ENCODE measurements around the gene TESK1. TPM values are rescaled to one million over a fixed set of nuclear protein-coding genes. Genes with fewer than 3 reads are reported as not detected.
A peak's percentile ranks its signal among the peaks of the same experiment; 100 is the strongest.

The TESK1 gene
- total RNA-seq, 1 donor from 2014 or later: 30.9 TPM

DNA sequence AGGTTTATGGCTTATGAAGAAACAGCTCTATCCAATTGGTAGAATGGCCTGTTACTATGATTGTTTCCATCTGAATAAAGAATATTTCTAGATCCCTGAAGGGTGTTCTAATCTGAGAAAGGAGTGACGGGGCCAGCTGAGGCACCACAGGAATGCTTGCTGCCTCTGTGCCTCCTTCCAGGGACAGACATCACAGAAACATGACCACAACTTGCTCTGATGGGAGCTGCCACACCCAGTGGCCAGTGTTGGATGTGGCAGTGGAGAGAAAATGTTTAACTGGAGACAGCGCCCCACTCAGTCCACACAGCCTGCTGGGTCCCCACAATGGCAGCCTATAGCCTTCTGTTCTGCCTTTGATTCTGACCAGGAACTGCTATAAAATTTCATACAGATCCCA, 38.6 kb upstream of the TESK1 start:
- H3K9me3 Mint-ChIP-seq (ENCODE audit: unreplicated experiment): peaks cover 3% of the 10 kb centered on the region
- H3K79me2 ChIP-seq (ENCODE audit: insufficient read depth, low read length): no peaks in the 10 kb centered on the region
- TF ChIP-seq EZH2 (IDR thresholded peaks at IDR 0.05; ENCODE audit: insufficient read depth, low read length): no peak
- TF ChIP-seq CTCF (IDR thresholded peaks at IDR 0.05; ENCODE audit: insufficient read depth, low read depth, low read length): no peak
- no peak overlapping the region for H3K4me3 Mint-ChIP-seq (ENCODE audit: unreplicated experiment)
- no peak overlapping the region for H3K9ac ChIP-seq (ENCODE audit: low read length)
- H3K4me3 ChIP-seq (ENCODE audit: insufficient read depth, low read depth, low read length): no peak overlapping the region
- H4K20me1 ChIP-seq (ENCODE audit: insufficient read depth, low read length): no peaks in the 10 kb centered on the region
- no peaks in the 10 kb centered on the region for H3K9me3 ChIP-seq (ENCODE audit: insufficient read depth, low read depth, low read length)
- H3K4me1 ChIP-seq (ENCODE audit: insufficient read depth, low read length): peaks cover 4% of the 10 kb centered on the region
- H3K4me2 ChIP-seq (ENCODE audit: low read length): no peak overlapping the region
- H3K36me3 Mint-ChIP-seq (ENCODE audit: low read depth, unreplicated experiment): peaks cover 15% of the 10 kb centered on the region
- H3K27ac Mint-ChIP-seq (ENCODE audit: unreplicated experiment): peak overlapping the region; percentile 6
- FAIRE-seq: no peak
- DNase-seq (ENCODE audit: low read depth): peak; percentile 34
- H3K36me3 ChIP-seq (ENCODE audit: insufficient read depth, low read length): peaks cover 4% of the 10 kb centered on the region
- H3K27me3 ChIP-seq (ENCODE audit: insufficient read depth, low read length): no peaks in the 10 kb centered on the region
- no peak overlapping the region for H3K27ac ChIP-seq (ENCODE audit: low read depth, low read length)
- H2AFZ ChIP-seq (ENCODE audit: low read depth, low read length): no peak overlapping the region
- H3K27me3 Mint-ChIP-seq (ENCODE audit: low read depth, unreplicated experiment): no peaks in the 10 kb centered on the region
- H3K4me1 Mint-ChIP-seq (ENCODE audit: low read depth, unreplicated experiment): peaks cover 12% of the 10 kb centered on the region

DNA sequence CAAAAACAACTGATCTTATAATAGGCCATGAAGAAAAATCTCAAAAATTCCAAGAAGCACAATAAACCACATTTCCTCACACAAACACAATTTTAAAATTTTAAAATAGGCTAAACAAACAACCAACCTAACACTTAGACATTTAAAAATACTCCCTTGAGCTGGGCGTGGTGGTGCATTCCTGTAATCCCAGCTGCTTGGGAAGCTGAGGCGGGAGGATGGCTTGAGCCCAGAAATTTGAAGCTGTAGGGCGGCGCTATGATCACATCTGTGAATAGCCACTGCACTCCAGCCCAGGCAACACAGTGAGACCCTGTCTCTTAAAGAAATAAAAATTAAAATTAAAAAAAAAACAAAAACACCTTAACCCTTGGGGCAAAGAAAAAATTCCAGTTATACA, 36.9 kb upstream of the TESK1 start:
- peaks cover 12% of the 10 kb centered on the region for H3K4me1 Mint-ChIP-seq (ENCODE audit: low read depth, unreplicated experiment)
- no peak overlapping the region for H2AFZ ChIP-seq (ENCODE audit: low read depth, low read length)
- no peaks in the 10 kb centered on the region for H3K36me3 ChIP-seq (ENCODE audit: insufficient read depth, low read length)
- H3K9me3 Mint-ChIP-seq (ENCODE audit: unreplicated experiment): peaks cover 3% of the 10 kb centered on the region
- no peaks in the 10 kb centered on the region for H3K27me3 ChIP-seq (ENCODE audit: insufficient read depth, low read length)
- H3K4me2 ChIP-seq (ENCODE audit: low read length): no peak overlapping the region
- H3K4me3 Mint-ChIP-seq (ENCODE audit: unreplicated experiment): no peak overlapping the region
- H3K27me3 Mint-ChIP-seq (ENCODE audit: low read depth, unreplicated experiment): no peaks in the 10 kb centered on the region
- no peak overlapping the region for H3K27ac ChIP-seq (ENCODE audit: low read depth, low read length)
- peaks cover 9% of the 10 kb centered on the region for H3K36me3 Mint-ChIP-seq (ENCODE audit: low read depth, unreplicated experiment)
- no peak overlapping the region for H3K27ac Mint-ChIP-seq (ENCODE audit: unreplicated experiment)
- H3K79me2 ChIP-seq (ENCODE audit: insufficient read depth, low read length): no peaks in the 10 kb centered on the region
- H3K4me3 ChIP-seq (ENCODE audit: insufficient read depth, low read depth, low read length): no peak overlapping the region
- no peaks in the 10 kb centered on the region for H4K20me1 ChIP-seq (ENCODE audit: insufficient read depth, low read length)
- TF ChIP-seq CTCF (IDR thresholded peaks at IDR 0.05; ENCODE audit: insufficient read depth, low read depth, low read length) (no peak), EZH2 (IDR thresholded peaks at IDR 0.05; ENCODE audit: insufficient read depth, low read length) (no peak)
- no peaks in the 10 kb centered on the region for H3K9me3 ChIP-seq (ENCODE audit: insufficient read depth, low read depth, low read length)
- FAIRE-seq (no peak), DNase-seq (ENCODE audit: low read depth) (no peak)
- no peak overlapping the region for H3K9ac ChIP-seq (ENCODE audit: low read length)
- peaks cover 3% of the 10 kb centered on the region for H3K4me1 ChIP-seq (ENCODE audit: insufficient read depth, low read length)

DNA sequence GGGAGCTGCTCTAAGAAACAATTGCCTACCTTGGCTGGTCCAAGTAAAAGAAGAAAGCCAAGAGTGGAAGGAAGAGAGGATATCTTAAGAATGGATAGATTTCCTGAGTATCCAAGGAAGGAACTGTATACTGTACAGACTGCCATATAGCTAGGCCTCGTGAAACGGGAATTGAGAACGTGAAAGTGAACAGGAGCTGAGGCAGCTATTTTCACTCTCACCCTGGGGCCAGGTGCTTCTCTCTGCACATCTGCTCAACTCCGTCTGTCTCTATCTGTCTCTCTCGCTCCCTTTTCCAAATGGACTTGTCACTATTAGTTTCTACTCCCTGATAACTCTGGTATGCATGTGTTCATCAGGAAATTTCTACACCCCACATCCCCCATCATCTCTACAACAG, 35.9 kb upstream of the TESK1 start:
- Histone ChIP-seq H3K36me3 (ENCODE audit: insufficient read depth, low read length) (no peaks in the 10 kb centered on the region), H3K4me1 (ENCODE audit: insufficient read depth, low read length) (no peaks in the 10 kb centered on the region), H3K9ac (ENCODE audit: low read length) (no peak overlapping the region), H4K20me1 (ENCODE audit: insufficient read depth, low read length) (no peaks in the 10 kb centered on the region), H2AFZ (ENCODE audit: low read depth, low read length) (no peak overlapping the region), H3K27ac (ENCODE audit: low read depth, low read length) (no peak overlapping the region), H3K79me2 (ENCODE audit: insufficient read depth, low read length) (no peaks in the 10 kb centered on the region), H3K27me3 (ENCODE audit: insufficient read depth, low read length) (no peaks in the 10 kb centered on the region), H3K4me3 (ENCODE audit: insufficient read depth, low read depth, low read length) (no peak overlapping the region), H3K9me3 (ENCODE audit: insufficient read depth, low read depth, low read length) (no peaks in the 10 kb centered on the region), H3K4me2 (ENCODE audit: low read length) (no peak overlapping the region)
- DNase-seq (ENCODE audit: low read depth): no peak
- Mint-ChIP-seq H3K4me1 (ENCODE audit: low read depth, unreplicated experiment) (peaks cover 7% of the 10 kb centered on the region), H3K4me3 (ENCODE audit: unreplicated experiment) (no peak overlapping the region), H3K36me3 (ENCODE audit: low read depth, unreplicated experiment) (peaks cover 7% of the 10 kb centered on the region), H3K27me3 (ENCODE audit: low read depth, unreplicated experiment) (no peaks in the 10 kb centered on the region), H3K9me3 (ENCODE audit: unreplicated experiment) (peaks cover 3% of the 10 kb centered on the region), H3K27ac (ENCODE audit: unreplicated experiment) (no peak overlapping the region)
- FAIRE-seq: no peak
- TF ChIP-seq EZH2 (IDR thresholded peaks at IDR 0.05; ENCODE audit: insufficient read depth, low read length) (no peak), CTCF (IDR thresholded peaks at IDR 0.05; ENCODE audit: insufficient read depth, low read depth, low read length) (no peak)
